ENCODE results near the gene RAPGEF3. TPM values are rescaled to one million over a fixed set of nuclear protein-coding genes. Genes with fewer than 3 reads are reported as not detected.

RAPGEF3 gene
- total and polyA plus RNA-seq, 5 donors from 2014 or later = 0.10 to 0.79 (median 0.14) TPM; not detected in 2

DNA sequence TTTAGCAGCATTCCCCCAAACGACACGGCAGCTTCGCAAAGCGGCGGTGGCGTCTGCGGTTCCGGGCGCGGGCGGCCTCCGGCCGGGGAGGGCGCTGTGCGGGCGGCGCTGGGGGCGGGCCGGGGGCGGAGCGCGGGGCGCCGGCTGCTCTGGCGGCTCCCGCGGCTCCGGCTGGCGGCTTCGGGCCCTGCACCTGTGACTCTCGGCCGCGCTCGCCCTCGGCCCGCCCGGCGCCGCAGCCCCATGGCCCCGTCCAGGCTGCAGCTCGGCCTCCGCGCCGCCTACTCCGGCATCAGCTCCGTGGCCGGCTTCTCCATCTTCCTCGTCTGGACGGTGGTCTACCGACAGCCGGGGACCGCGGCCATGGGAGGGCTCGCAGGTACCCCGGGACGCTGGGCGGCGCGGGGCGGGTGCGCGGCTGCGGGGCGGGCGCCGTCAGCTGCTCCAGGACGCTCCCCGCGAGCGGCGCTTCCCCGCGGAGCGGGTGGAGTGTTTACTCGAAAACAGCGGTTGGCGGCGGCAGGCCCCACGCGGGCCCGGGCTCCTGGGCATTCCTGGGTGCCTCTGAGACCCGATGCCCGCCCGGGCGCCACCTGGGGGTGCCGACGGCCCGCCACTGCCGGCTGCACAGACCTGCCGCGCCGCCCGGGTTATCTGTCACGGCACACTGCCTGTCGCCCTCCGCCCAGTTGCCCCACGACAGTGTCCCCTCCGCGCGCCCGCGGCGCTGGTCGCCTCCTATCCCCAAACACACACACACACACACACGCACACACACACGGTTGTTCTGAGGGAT, 14.6 kb upstream of the RAPGEF3 start, which contains the start of gene SLC48A1:
Gene SLC48A1, plus strand, starts transcription at position 177 of the 796 bp plus-strand sequence. Its CDS starts 67 bp downstream, at position 244.
- no peaks in the 10 kb centered on the region for H3K27me3 ChIP-seq (ENCODE audit: control insufficient read depth, insufficient read depth, low read length)
- Mint-ChIP-seq H3K4me1 (peaks cover 0 to 30% (median 6%) of the 10 kb centered on the region in 4 donors), H3K27me3 (peaks cover 4% of the 10 kb centered on the region), H3K9me3 (no peaks in the 10 kb centered on the region), H3K4me3 (peak within 1 kb of the TSS; percentile 81 to 97 (median 88)), H3K27ac (peak within 1 kb of the TSS; percentile 32 to 87 (median 86)), H3K36me3 (no peaks in the 10 kb centered on the region)
- peak within 1 kb of the TSS; percentile 51 for H3K27ac ChIP-seq (ENCODE audit: insufficient read depth, low read length, poor library complexity, severe bottlenecking)
- H3K4me1 ChIP-seq (ENCODE audit: control insufficient read depth, insufficient read depth, low read length, poor library complexity, severe bottlenecking) = peaks cover 12% of the 10 kb centered on the region
- peak; percentile 67 to 77 (median 74) for DNase-seq
- peak within 1 kb of the TSS; percentile 50 for H3K4me3 ChIP-seq (ENCODE audit: low read depth, low read length)
- H3K36me3 ChIP-seq (ENCODE audit: control insufficient read depth, insufficient read depth, low read length) = no peaks in the 10 kb centered on the region
- peak; percentile 87 for ATAC-seq (ENCODE audit: low read depth in 2 of 2)
- no peaks in the 10 kb centered on the region for H3K9me3 ChIP-seq (ENCODE audit: control insufficient read depth in 2 of 2, low read length in 2 of 2)

DNA sequence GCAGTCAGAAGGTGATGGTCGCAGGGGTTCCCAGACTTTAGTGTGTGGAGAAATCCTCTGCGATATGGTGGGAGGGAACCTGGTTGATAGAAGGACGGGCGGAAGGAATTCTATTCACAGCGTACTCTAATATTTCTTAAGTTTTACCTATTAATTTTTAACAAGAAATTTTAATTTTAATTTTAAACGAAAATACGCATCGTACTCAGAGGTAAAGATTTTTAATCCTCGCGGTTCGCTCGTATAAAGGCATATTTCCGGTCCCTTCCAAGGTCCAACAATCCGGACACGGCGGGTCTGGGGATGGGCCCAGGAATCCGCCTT, 14.0 kb upstream of the RAPGEF3 start:
- peak overlapping the region in 2 of 3 donors; percentile 86 to 87 for H3K27ac Mint-ChIP-seq
- peaks cover 0 to 27% (median 6%) of the 10 kb centered on the region in 4 donors for H3K4me1 Mint-ChIP-seq
- no peak for DNase-seq
- peak overlapping the region in 3 of 4 donors; percentile 85 to 97 (median 90) for H3K4me3 Mint-ChIP-seq
- no peak for ATAC-seq (ENCODE audit: low read depth in 2 of 2)
- H3K36me3 Mint-ChIP-seq = no peaks in the 10 kb centered on the region
- no peaks in the 10 kb centered on the region for H3K9me3 Mint-ChIP-seq
- H3K4me1 ChIP-seq (ENCODE audit: control insufficient read depth, insufficient read depth, low read length, poor library complexity, severe bottlenecking) = peaks cover 12% of the 10 kb centered on the region
- no peaks in the 10 kb centered on the region for H3K27me3 ChIP-seq (ENCODE audit: control insufficient read depth, insufficient read depth, low read length)
- H3K4me3 ChIP-seq (ENCODE audit: low read depth, low read length) = peak overlapping the region; percentile 44
- H3K27ac ChIP-seq (ENCODE audit: insufficient read depth, low read length, poor library complexity, severe bottlenecking) = no peak overlapping the region
- no peaks in the 10 kb centered on the region for H3K36me3 ChIP-seq (ENCODE audit: control insufficient read depth, insufficient read depth, low read length)
- no peaks in the 10 kb centered on the region for H3K9me3 ChIP-seq (ENCODE audit: control insufficient read depth in 2 of 2, low read length in 2 of 2)
- peaks cover 4% of the 10 kb centered on the region for H3K27me3 Mint-ChIP-seq

- no peaks in the 10 kb centered on the region for H3K36me3 ChIP-seq (ENCODE audit: control insufficient read depth, insufficient read depth, low read length)
- no peaks in the 10 kb centered on the region for H3K9me3 ChIP-seq (ENCODE audit: control insufficient read depth in 2 of 2, low read length in 2 of 2)
- H3K4me1 Mint-ChIP-seq = peaks cover 0 to 27% (median 10%) of the 10 kb centered on the region in 4 donors
- H3K4me3 Mint-ChIP-seq = peak overlapping the region in 3 of 4 donors; percentile 85 to 97 (median 90)
- peaks cover 12% of the 10 kb centered on the region for H3K4me1 ChIP-seq (ENCODE audit: control insufficient read depth, insufficient read depth, low read length, poor library complexity, severe bottlenecking)
- peak overlapping the region in 2 of 3 donors; percentile 86 to 87 for H3K27ac Mint-ChIP-seq
- ATAC-seq (ENCODE audit: low read depth in 2 of 2) (no peak), DNase-seq (no peak)
- no peak overlapping the region for H3K4me3 ChIP-seq (ENCODE audit: low read depth, low read length)
- H3K27me3 ChIP-seq (ENCODE audit: control insufficient read depth, insufficient read depth, low read length) = no peaks in the 10 kb centered on the region
- H3K9me3 Mint-ChIP-seq = no peaks in the 10 kb centered on the region
- no peak overlapping the region for H3K27ac ChIP-seq (ENCODE audit: insufficient read depth, low read length, poor library complexity, severe bottlenecking)
- no peaks in the 10 kb centered on the region for H3K36me3 Mint-ChIP-seq
- peaks cover 7% of the 10 kb centered on the region for H3K27me3 Mint-ChIP-seq
Measured at GRCh38 chr12:47772094-47772660, 13.5 kb upstream of the RAPGEF3 start.

GRCh38 chr12:47771304-47771703, 12.6 kb upstream of the RAPGEF3 start:
- H3K4me1 ChIP-seq (ENCODE audit: control insufficient read depth, insufficient read depth, low read length, poor library complexity, severe bottlenecking) = peaks cover 12% of the 10 kb centered on the region
- H3K4me3 ChIP-seq (ENCODE audit: low read depth, low read length) = no peak overlapping the region
- no peaks in the 10 kb centered on the region for H3K9me3 ChIP-seq (ENCODE audit: control insufficient read depth in 2 of 2, low read length in 2 of 2)
- Mint-ChIP-seq H3K27me3 (peaks cover 12% of the 10 kb centered on the region), H3K4me1 (peaks cover 0 to 27% (median 11%) of the 10 kb centered on the region in 4 donors), H3K36me3 (no peaks in the 10 kb centered on the region), H3K27ac (no peak overlapping the region), H3K9me3 (no peaks in the 10 kb centered on the region), H3K4me3 (peak overlapping the region in 2 of 4 donors; percentile 46 to 69)
- DNase-seq (no peak), ATAC-seq (ENCODE audit: low read depth in 2 of 2) (no peak)
- H3K36me3 ChIP-seq (ENCODE audit: control insufficient read depth, insufficient read depth, low read length) = no peaks in the 10 kb centered on the region
- no peak overlapping the region for H3K27ac ChIP-seq (ENCODE audit: insufficient read depth, low read length, poor library complexity, severe bottlenecking)
- H3K27me3 ChIP-seq (ENCODE audit: control insufficient read depth, insufficient read depth, low read length) = no peaks in the 10 kb centered on the region

- Mint-ChIP-seq H3K27ac (no peak overlapping the region), H3K9me3 (no peaks in the 10 kb centered on the region), H3K36me3 (no peaks in the 10 kb centered on the region), H3K27me3 (peaks cover 12% of the 10 kb centered on the region), H3K4me1 (peaks cover 0 to 20% (median 11%) of the 10 kb centered on the region in 4 donors), H3K4me3 (no peak overlapping the region)
- H3K4me1 ChIP-seq (ENCODE audit: control insufficient read depth, insufficient read depth, low read length, poor library complexity, severe bottlenecking) = peaks cover 12% of the 10 kb centered on the region
- no peaks in the 10 kb centered on the region for H3K9me3 ChIP-seq (ENCODE audit: control insufficient read depth in 2 of 2, low read length in 2 of 2)
- H3K4me3 ChIP-seq (ENCODE audit: low read depth, low read length) = no peak overlapping the region
- no peak overlapping the region for H3K27ac ChIP-seq (ENCODE audit: insufficient read depth, low read length, poor library complexity, severe bottlenecking)
- DNase-seq (no peak), ATAC-seq (ENCODE audit: low read depth in 2 of 2) (no peak)
- no peaks in the 10 kb centered on the region for H3K36me3 ChIP-seq (ENCODE audit: control insufficient read depth, insufficient read depth, low read length)
- no peaks in the 10 kb centered on the region for H3K27me3 ChIP-seq (ENCODE audit: control insufficient read depth, insufficient read depth, low read length)
Measured at GRCh38 chr12:47770086-47770726, 11.5 kb upstream of the RAPGEF3 start.

GRCh38 chr12:47769234-47770085, 10.8 kb upstream of the RAPGEF3 start:
- Mint-ChIP-seq H3K9me3 (no peaks in the 10 kb centered on the region), H3K4me1 (peaks cover 0 to 13% (median 9%) of the 10 kb centered on the region in 4 donors), H3K27me3 (peaks cover 12% of the 10 kb centered on the region), H3K4me3 (no peak overlapping the region), H3K27ac (no peak overlapping the region), H3K36me3 (no peaks in the 10 kb centered on the region)
- no peaks in the 10 kb centered on the region for H3K9me3 ChIP-seq (ENCODE audit: control insufficient read depth in 2 of 2, low read length in 2 of 2)
- H3K27ac ChIP-seq (ENCODE audit: insufficient read depth, low read length, poor library complexity, severe bottlenecking) = no peak overlapping the region
- no peaks in the 10 kb centered on the region for H3K27me3 ChIP-seq (ENCODE audit: control insufficient read depth, insufficient read depth, low read length)
- peaks cover 12% of the 10 kb centered on the region for H3K4me1 ChIP-seq (ENCODE audit: control insufficient read depth, insufficient read depth, low read length, poor library complexity, severe bottlenecking)
- no peak overlapping the region for H3K4me3 ChIP-seq (ENCODE audit: low read depth, low read length)
- DNase-seq (no peak), ATAC-seq (ENCODE audit: low read depth in 2 of 2) (no peak)
- H3K36me3 ChIP-seq (ENCODE audit: control insufficient read depth, insufficient read depth, low read length) = no peaks in the 10 kb centered on the region

DNA sequence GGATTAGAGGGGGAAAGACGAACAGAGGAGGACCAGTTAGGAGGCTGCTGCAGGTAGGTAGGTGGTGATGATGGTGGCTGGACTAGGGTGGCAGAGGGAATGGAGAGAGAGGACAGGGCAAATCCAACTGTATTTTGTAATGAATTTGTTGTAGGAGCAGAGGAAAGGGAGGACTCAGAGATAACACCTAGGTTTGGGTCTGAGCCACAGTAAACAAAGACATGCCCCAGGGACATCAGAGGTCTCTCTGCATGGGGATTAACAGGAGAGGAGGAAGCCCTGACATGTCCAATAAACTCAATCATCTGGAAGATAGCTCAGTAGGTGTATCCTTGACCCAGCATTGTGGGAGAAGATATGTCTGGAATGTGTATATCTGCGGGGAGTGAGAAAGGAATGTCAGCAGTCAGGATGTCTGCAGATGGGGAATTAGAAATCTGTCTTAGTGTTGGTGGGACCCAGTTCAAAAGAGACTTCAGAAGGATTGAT, 9.7 kb upstream of the RAPGEF3 start:
- H3K36me3 Mint-ChIP-seq = no peaks in the 10 kb centered on the region
- Histone ChIP-seq H3K36me3 (ENCODE audit: control insufficient read depth, insufficient read depth, low read length) (no peaks in the 10 kb centered on the region), H3K27ac (ENCODE audit: insufficient read depth, low read length, poor library complexity, severe bottlenecking) (no peak overlapping the region)

More for the DNA sequence above, 9.7 kb upstream of the RAPGEF3 start:
- H3K4me3 Mint-ChIP-seq = no peak overlapping the region
- no peaks in the 10 kb centered on the region for H3K9me3 Mint-ChIP-seq
- peaks cover 12% of the 10 kb centered on the region for H3K27me3 Mint-ChIP-seq
- Histone ChIP-seq H3K4me1 (ENCODE audit: control insufficient read depth, insufficient read depth, low read length, poor library complexity, severe bottlenecking) (peaks cover 4% of the 10 kb centered on the region), H3K4me3 (ENCODE audit: low read depth, low read length) (no peak overlapping the region), H3K9me3 (ENCODE audit: control insufficient read depth in 2 of 2, low read length in 2 of 2) (no peaks in the 10 kb centered on the region), H3K27me3 (ENCODE audit: control insufficient read depth, insufficient read depth, low read length) (no peaks in the 10 kb centered on the region)
- H3K27ac Mint-ChIP-seq = no peak overlapping the region
- DNase-seq (no peak), ATAC-seq (ENCODE audit: low read depth in 2 of 2) (no peak)
- peaks cover 0 to 6% (median 4%) of the 10 kb centered on the region in 4 donors for H3K4me1 Mint-ChIP-seq

All from CD4-positive, CD25-positive, alpha-beta regulatory T cell (primary cell).